GM21360 (cell line): ENCODE results near the gene FRMD7.
"Not testable (repeated sequence)": the region's sequence is repeated elsewhere in the genome, so short reads cannot be mapped to it uniquely, and the experiment has no call there.

Experiments used
- ATAC-seq: cut with Tn5 transposase; IDR thresholded peaks from one replicate; pipeline ENCODE4 v1.9.1; 2021; ENCODE audit warnings: mild to moderate bottlenecking, moderate library complexity; ENCODE audit not compliant: unreplicated experiment

Gene FRMD7

DNA sequence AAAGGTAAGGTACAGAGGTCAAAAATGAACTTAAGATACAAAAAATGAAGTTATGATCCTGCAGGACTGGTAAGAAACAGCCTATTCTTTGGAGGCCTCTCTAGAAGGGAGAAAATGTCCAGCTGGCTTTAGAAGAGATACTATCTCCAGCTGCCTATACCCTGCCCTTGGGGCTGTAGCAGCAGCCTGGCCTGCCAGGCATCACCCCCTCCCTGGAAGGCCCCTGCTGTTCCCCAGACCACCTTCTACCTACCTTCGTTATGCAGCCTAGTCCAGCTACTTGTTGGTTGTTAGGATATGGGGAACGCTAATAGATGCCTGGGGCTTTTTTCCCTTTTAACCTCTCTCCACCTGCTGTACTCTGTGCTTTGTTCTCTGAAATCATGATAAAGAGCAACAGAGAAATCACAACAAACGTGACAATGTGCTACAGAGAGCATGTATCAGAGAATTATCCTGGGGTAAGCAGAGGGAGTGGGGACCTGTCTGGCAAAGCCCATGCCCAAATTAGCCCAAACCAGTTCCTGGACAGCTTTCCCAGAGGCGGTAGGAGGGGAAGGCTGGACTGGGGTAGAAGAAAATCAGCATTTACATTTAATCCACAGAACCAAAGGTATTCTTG, 34.5 kb downstream of the FRMD7 start:
- no peak for ATAC-seq

DNA sequence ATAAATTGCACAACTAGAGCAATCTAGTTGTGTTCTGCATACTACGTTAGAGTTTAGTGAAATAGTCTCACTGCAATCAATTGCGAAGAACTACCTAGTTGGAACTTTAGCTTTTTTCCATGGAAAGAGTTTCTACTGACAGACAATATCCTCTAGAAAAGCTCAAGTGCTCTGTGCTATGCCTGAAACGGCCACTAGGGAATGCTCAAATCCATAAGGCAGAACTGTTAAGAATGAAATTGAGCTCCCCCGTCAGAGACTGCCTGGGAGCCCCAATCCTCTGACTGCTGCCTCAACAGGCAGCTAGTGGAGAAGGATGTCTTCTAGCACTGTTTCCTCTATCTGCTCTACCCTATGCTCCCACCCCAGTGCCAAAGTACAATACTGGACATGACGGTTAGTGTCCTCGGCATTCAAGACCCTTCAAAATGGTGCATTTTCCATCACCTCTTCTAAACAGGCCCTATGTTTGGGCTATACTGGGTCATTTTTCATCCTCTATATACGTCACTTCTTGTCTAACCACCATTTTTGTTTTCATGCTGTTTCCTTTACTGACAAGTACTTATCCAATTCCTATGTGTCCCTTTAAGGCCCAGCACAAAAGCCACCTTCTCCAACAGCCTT, 35.3 kb downstream of the FRMD7 start:
- peak; percentile 93 for ATAC-seq

- ATAC-seq, result no peak
These were observed 37.2 kb downstream of the FRMD7 start for GRCh38 chrX:132090403-132091159.

DNA sequence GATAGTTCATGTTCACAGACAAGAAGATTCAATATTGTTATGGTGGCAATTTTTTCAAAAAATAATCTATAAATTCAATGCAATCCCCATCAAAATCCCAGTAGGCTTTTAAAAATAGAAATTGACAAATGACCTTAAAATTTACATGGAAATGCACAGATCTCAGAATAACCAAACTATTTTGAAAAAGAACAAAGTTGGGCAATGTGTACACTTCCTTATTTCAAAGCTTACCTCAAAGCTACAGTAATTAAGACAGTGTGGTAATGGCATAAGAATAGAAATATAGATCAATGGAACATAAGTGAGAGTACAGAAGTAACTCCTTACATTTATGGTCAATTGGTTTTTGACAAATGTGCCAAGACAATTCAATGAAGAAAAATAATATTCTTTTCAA, 39.0 kb downstream of the FRMD7 start:
- ATAC-seq, result no peak

DNA sequence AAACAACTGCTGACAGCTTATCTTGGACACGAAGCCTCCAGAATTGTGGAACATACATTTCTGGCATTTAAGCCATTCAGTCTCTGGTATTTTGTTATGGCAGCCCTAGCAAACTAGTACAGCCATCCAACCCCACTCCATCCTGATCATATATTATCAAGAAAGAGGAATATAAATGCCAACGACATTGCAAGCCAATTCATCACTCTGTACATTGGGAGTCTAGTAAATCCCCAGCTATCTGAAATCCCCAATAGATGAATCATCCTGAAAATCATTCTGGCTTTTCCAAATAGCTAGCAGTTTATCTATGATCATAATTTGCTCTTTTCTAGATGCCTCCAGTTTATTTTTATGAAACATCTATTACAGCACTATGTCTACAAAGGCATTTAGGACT, 41.1 kb downstream of the FRMD7 start:
- no peak for ATAC-seq

GRCh38 chrX:132085786-132086185, 42.0 kb downstream of the FRMD7 start:
- no peak for ATAC-seq

DNA sequence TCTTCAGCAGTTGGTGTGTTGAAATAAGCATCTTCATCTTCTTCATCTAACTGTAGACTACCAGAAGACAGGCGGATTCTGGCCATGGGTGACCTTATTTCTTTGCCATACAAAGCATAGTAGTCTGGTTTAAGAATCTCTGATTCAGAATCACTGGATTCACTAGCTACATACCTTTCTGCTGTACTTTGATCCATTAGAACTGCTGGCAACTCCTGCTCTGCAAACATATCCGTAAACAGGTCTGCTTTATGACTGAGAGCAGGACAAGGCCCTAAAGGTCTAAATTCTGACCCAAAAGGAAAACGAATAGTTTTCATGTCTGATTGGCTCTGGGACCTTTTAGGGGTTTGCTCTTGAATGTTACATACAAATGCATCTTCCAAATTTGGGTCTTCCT, 49.9 kb downstream of the FRMD7 start:
- ATAC-seq, result no peak

GRCh38 chrX:132077414-132077813, 50.4 kb downstream of the FRMD7 start:
- no peak for ATAC-seq

DNA sequence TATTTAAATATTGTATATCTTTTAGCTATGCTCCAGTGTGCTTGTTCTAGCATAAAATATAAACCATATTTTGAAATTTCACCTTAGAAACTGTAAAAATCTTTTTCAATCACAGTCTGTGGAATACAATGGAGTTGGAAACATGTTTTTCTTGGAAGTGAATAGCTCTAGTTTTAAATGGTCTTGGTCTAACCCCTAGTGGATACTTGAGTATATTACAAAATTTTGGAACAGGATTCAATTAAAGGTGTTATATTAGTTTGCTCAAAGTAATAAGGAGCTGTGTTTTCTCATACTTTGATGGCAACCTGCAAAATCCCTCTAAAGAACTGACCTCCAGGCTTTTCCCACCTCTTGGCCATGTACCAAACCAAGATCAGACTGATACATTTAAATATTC, 56.6 kb downstream of the FRMD7 start:
- no peak for ATAC-seq

DNA sequence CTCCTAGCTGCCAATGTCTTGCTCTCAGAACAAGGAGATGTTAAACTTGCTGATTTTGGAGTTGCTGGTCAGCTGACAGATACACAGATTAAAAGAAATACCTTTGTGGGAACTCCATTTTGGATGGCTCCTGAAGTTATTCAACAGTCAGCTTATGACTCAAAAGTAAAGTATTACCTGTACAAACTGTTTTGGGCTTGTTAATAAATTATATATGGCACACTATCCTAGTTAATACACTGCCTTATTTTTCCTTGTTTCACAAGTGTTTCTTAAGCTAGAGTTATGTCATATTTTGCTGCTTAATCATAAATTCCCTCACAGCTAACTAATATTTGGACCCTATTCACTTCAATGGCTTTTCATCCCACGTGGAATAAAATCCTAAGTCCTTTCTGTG, 59.4 kb downstream of the FRMD7 start:
- no peak for ATAC-seq

DNA sequence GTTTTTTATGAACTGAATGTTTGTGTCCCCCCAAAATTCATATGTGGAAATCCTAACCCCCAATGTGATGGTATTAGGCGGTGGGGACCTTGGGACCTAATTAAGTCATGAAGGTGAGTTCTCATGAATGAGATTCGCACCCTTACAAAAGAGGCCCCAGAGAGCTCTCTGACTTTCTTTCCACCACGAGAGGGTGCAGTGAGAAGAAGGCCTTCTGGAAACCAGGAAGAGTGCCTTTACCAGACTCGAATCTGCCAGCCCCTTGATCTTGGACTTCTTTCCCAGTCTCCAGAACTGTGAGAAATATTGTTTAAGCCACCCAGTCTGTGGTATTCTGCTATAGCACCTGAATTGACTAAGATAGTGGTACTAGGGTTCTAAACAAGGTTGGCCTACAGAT, 64.0 kb downstream of the FRMD7 start:
- no peak for ATAC-seq

DNA sequence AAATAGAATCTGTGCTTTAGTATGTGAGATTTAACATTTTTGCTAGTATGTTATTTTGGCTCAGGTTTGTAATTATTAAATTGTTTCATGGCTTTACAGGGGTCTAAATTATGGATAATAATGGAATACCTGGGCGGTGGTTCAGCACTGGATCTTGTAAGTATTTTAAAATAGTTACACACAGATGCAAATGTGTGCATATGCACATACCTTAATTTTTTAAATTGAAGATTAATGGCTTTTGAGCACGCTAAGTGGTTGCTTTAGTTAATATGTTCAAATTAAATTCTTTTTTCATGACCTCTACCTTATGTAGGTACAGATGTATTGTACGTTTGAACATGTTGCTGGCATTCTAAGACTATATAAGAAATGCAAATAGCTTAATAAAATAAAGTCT, 64.5 kb downstream of the FRMD7 start:
- no peak for ATAC-seq

GRCh38 chrX:132059973-132060540, 67.8 kb downstream of the FRMD7 start:
- no peak for ATAC-seq

DNA sequence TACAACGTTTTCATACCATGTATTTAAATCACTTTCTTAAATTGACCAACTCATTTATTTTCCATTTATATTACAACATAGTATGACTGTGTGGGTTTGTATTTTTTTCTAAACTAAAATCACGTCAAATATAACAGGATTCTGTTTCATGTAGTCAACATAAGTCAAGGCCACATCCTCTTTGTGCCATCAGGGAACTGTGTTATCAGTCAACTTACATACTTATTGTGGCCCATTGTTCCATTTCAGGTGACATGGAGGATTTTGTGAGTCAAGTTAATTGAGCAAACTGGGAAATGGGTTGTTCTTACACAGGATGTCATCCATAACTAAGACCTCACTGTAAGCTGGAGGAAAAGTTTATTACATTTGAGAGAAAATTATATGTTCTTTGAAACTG, 68.8 kb downstream of the FRMD7 start:
- ATAC-seq, result no peak

- ATAC-seq, result no peak
These were observed 69.8 kb downstream of the FRMD7 start for GRCh38 chrX:132058050-132058449.

GRCh38 chrX:132051778-132052177, 76.0 kb downstream of the FRMD7 start:
- ATAC-seq, result not testable (repeated sequence)

DNA sequence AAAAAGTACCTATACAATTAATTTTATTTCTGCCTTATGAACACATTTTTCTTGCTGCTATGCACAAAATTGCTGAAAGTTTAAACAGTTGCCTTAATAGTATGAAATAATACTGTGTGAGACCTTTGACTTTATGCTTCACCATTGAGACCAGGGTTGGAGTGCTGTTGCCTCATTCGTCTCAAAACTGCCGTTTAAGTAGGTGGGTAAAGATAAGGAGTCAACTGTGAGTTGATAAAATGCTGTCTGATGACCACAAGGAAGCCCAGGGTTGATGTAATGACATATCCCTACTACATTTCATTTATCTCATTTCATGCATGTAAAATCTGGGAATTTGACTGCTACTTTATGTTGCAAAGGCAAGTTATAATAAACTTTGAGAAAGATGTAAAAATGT, 81.3 kb downstream of the FRMD7 start:
- ATAC-seq, result no peak

DNA sequence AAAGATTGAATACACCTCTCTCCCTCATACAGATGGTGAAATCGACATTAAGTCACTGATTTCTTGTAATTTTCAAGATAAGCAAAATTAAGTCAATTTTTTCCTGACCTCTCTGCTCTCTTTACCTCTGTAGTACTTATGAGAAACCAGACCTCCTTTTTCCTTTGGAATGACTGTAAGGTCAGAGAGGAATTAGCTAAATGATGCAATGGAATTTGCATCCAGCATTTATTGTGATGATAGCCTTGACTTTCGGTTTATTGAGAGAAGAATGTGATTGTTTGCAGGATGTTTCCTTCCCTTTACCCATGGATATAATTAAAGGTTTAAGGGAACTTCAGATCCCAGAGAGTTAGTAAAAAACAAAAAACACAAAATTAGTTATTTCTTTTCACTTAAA, 82.4 kb downstream of the FRMD7 start:
- ATAC-seq, result no peak

DNA sequence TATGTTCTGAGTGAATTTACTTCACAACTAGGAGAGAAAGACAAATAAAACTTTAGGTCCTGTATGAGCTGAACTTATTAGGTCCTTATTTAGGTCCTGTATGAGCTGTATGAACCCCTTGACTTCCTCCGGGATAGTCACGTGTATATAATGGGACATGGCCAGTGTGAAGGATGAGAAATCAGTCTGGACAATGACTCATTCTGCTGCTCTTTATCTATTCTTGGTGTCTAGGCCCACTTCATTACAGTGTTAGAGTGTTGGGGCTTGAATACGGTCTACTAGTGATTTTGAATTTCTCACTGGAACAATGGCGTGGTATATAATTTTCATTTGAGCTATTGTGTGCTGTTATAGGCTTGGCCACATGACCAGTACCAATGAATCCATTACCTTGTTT, 82.9 kb downstream of the FRMD7 start:
- no peak for ATAC-seq

DNA sequence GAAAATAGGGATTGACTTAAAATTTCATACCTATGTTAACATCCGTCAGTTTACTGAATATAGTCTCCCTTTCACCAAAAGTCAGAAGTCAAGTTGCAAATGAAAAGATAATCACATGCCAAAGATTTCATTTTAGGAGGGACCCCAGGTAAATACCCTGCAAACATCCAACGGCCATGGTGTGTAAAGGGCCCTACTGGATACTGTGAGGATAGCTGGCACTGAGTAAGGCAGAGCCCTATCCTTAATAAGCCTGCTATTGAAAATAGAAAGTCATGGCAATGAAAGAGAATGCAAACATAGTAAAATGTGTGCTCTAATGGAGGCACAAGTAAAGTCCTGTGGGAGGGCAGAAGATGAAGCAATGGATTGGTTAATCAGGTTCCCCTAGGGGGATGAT, 83.8 kb downstream of the FRMD7 start:
- no peak for ATAC-seq

- no peak for ATAC-seq
These were observed 86.8 kb downstream of the FRMD7 start for GRCh38 chrX:132041015-132041414.

DNA sequence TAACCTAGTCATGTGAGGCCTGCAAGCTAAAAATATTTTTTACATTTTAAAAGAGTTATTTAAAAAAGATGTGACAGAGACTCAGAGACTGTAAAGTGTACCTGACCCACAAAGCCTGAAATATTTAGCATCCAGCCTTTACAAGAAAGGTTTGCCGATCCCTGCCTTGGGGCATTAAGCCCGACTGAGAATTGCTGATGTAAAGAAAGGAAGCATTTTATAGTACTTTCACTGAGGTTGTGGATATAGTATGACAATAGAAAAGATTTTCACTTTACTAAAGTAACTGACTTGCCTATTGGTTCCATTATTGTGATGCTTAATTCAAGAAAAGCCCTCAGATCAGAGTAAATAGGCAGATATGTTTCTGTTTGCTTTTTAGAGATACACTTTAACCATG, 87.8 kb downstream of the FRMD7 start:
- no peak for ATAC-seq
